Parathyroid adenoma (tissue), 2 donors: ENCODE data around the gene HAPLN3.
A peak's percentile ranks its signal among the peaks of the same experiment; 100 is the strongest.

ENCODE experiments used
- H2AFZ ChIP-seq: fragments of 300-600 bp; sonication (generic); one replicate; pipeline ENCODE4 v1.7.0; 2017; ENCODE audit warnings: antibody characterized with exemption, mild to moderate bottlenecking
- H3K27ac ChIP-seq: fragments of 300-600 bp; sonication (generic); one replicate; pipeline ENCODE4 v1.7.0; 2017
- H3K27me3 ChIP-seq: fragments of 300-600 bp; sonication (generic); one replicate; pipeline ENCODE4 v1.7.0; 2017; ENCODE audit warnings: low read length; ENCODE audit not compliant: control insufficient read depth, insufficient read depth
- H3K36me3 ChIP-seq: fragments of 300-600 bp; sonication (generic); one replicate; pipeline ENCODE4 v1.7.0; 2017; ENCODE audit warnings: low read length; ENCODE audit not compliant: control insufficient read depth, insufficient read depth
- H3K4me1 ChIP-seq: fragments of 300-600 bp; sonication (generic); one replicate; pipeline ENCODE4 v1.7.0; 2017; ENCODE audit warnings: control low read depth
- H3K4me2 ChIP-seq: fragments of 300-600 bp; sonication (generic); one replicate; pipeline ENCODE4 v1.7.0; 2017; ENCODE audit warnings: low read length
- H3K4me3 ChIP-seq: fragments of 300-600 bp; sonication (generic); one replicate; pipeline ENCODE4 v1.7.0; 2017; ENCODE audit warnings: low read depth, low read length
- H3K79me2 ChIP-seq: fragments of 300-600 bp; sonication (generic); one replicate; pipeline ENCODE4 v1.7.0; 2017; ENCODE audit warnings: control low read depth
- H3K9ac ChIP-seq: fragments of 300-600 bp; sonication (generic); one replicate; pipeline ENCODE4 v1.7.0; 2017; ENCODE audit warnings: mild to moderate bottlenecking
- H3K9me3 ChIP-seq: fragments of 300-600 bp; sonication (generic); one replicate; pipeline ENCODE4 v1.7.0; 2017; ENCODE audit warnings: low read length; ENCODE audit not compliant: control insufficient read depth
- CTCF ChIP-seq: fragments of 300-600 bp; sonication (generic); IDR thresholded peaks from one replicate; pipeline ENCODE4 v1.7.0; 2017; ENCODE audit warnings: antibody characterized with exemption, mild to moderate bottlenecking
- donor health status: primary hyperparathyroidism.

Gene HAPLN3

GRCh38 chr15:88839146-88839545 lies 56.2 kb downstream of the HAPLN3 start:
- Histone ChIP-seq H3K4me2 (no peak overlapping the region), H3K79me2 (no peaks in the 10 kb centered on the region), H3K9me3 (no peaks in the 10 kb centered on the region), H2AFZ (no peak overlapping the region), H3K4me1 (no peaks in the 10 kb centered on the region), H3K4me3 (no peak overlapping the region), H3K9ac (no peak overlapping the region), H3K27me3 (no peaks in the 10 kb centered on the region), H3K27ac (no peak overlapping the region), H3K36me3 (no peaks in the 10 kb centered on the region)
- TF ChIP-seq CTCF: no peak

DNA sequence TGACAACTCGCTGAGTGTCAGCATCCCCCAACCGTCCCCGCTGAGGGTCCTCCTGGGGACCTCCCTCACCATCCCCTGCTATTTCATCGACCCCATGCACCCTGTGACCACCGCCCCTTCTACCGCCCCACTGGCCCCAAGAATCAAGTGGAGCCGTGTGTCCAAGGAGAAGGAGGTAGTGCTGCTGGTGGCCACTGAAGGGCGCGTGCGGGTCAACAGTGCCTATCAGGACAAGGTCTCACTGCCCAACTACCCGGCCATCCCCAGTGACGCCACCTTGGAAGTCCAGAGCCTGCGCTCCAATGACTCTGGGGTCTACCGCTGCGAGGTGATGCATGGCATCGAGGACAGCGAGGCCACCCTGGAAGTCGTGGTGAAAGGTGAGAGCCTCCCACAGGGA lies 56.7 kb downstream of the HAPLN3 start:
- Histone ChIP-seq H3K4me1 (no peaks in the 10 kb centered on the region), H3K4me3 (no peak overlapping the region), H3K27me3 (no peaks in the 10 kb centered on the region), H3K4me2 (no peak overlapping the region), H3K36me3 (no peaks in the 10 kb centered on the region), H3K27ac (no peak overlapping the region), H3K9me3 (no peaks in the 10 kb centered on the region), H3K9ac (no peak overlapping the region), H2AFZ (no peak overlapping the region), H3K79me2 (no peaks in the 10 kb centered on the region)
- no peak for TF ChIP-seq CTCF

GRCh38 chr15:88835646-88836045 lies 59.7 kb downstream of the HAPLN3 start:
- H3K4me3 ChIP-seq: no peak overlapping the region
- H3K27ac ChIP-seq: no peak overlapping the region
- TF ChIP-seq CTCF: no peak
- H3K9me3 ChIP-seq: no peaks in the 10 kb centered on the region
- H3K9ac ChIP-seq: no peak overlapping the region
- no peak overlapping the region for H2AFZ ChIP-seq
- no peak overlapping the region for H3K4me2 ChIP-seq
- H3K27me3 ChIP-seq: no peaks in the 10 kb centered on the region
- no peaks in the 10 kb centered on the region for H3K36me3 ChIP-seq
- H3K79me2 ChIP-seq: no peaks in the 10 kb centered on the region
- no peaks in the 10 kb centered on the region for H3K4me1 ChIP-seq

GRCh38 chr15:88835119-88835518 lies 60.2 kb downstream of the HAPLN3 start:
- Histone ChIP-seq H3K4me1 (no peaks in the 10 kb centered on the region), H3K9ac (no peak overlapping the region), H3K79me2 (no peaks in the 10 kb centered on the region), H3K27me3 (no peaks in the 10 kb centered on the region), H3K9me3 (no peaks in the 10 kb centered on the region), H3K27ac (no peak overlapping the region), H3K4me3 (no peak overlapping the region), H3K36me3 (no peaks in the 10 kb centered on the region), H3K4me2 (no peak overlapping the region), H2AFZ (no peak overlapping the region)
- TF ChIP-seq CTCF: no peak

- H3K9ac ChIP-seq: no peak overlapping the region
Measured at GRCh38 chr15:88834211-88834812, 61.0 kb downstream of the HAPLN3 start.

More at GRCh38 chr15:88834211-88834812, 61.0 kb downstream of the HAPLN3 start:
- no peak overlapping the region for H3K4me2 ChIP-seq
- H3K79me2 ChIP-seq: no peaks in the 10 kb centered on the region
- H3K27ac ChIP-seq: no peak overlapping the region
- TF ChIP-seq CTCF: peak; percentile 18
- H2AFZ ChIP-seq: no peak overlapping the region
- H3K27me3 ChIP-seq: no peaks in the 10 kb centered on the region
- H3K36me3 ChIP-seq: no peaks in the 10 kb centered on the region
- no peaks in the 10 kb centered on the region for H3K9me3 ChIP-seq
- H3K4me1 ChIP-seq: no peaks in the 10 kb centered on the region
- no peak overlapping the region for H3K4me3 ChIP-seq
